T-helper 9 cell (primary cell): ENCODE results near the gene RPS6KA2.

ENCODE experiments used
- DNase-seq: peaks from one replicate; pipeline ENCODE4 v3.0.0-alpha.2; 2020

RPS6KA2 gene

DNA sequence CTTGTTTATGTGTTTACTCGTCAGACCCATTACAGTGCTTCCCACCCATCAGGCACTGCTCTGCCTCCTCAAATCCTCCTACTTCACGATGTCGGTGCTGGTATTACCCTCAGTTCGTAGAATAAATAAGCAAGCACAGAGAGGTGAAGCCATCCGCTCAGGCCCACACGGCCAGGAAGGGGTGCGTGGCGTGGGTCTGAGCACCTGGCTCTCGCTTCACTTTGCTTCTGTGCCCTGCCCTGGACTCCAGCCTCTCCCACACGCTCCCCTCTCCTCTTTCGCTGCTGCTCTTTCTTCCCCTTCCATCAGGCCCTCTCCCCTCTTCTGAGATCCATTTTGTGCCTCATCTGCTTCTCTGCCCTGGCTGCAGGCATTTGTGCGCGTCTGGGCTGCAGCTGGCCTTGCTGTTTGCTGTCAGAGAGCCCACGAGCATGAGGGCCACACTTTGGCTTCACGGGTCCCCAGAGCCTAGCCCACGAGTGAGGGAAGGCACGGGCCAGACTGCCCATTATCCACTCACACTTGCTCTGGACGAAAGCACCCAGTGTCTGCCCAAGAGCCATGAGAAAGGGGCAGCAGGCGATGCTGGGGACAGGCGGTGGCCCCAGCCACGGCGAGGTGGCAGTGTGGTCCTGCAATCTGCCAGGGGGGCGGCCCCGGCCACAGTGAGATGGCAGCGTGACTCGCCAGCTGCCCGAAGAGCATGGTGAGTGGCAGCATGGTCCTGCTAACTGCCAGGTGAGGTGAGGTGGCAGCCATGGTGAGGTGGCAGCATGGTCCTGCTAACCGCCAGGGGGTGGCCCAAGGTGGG is 148.1 kb downstream of the RPS6KA2 start:
- no peak for DNase-seq

DNA sequence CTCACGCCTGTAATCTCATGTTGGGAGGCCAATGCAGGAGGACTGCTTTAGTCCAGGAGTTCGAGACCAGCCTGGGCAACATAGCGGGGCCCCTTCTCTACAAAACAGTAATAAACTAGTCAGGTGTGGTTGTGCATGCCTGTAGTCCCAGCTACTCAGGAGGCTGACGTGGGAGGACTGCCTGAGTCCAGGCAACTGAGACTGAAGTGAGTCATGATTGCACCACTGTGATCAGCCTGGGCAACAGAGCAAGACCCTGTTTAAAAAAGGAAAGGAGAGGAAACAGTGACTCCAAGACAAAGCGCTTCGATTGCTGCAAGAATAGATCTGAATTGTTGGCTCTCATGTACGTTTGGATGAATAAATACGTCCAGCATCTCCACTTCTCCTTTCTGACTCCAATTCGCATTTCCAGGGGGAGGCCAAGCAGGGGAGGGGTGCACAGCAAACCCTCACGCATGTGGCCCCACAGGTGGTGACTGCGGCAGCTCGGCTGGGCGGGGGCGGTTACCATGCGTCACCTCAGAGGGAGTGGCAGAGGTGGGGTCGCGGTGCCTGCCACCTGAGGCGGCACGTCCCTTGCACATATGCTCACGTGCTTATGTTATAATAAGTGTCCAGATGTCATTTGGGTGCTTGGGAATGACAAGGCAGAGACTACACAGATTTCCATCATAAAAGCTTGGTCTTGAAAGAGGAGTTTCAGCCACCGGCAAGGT is 149.2 kb downstream of the RPS6KA2 start:
- no peak for DNase-seq

DNA sequence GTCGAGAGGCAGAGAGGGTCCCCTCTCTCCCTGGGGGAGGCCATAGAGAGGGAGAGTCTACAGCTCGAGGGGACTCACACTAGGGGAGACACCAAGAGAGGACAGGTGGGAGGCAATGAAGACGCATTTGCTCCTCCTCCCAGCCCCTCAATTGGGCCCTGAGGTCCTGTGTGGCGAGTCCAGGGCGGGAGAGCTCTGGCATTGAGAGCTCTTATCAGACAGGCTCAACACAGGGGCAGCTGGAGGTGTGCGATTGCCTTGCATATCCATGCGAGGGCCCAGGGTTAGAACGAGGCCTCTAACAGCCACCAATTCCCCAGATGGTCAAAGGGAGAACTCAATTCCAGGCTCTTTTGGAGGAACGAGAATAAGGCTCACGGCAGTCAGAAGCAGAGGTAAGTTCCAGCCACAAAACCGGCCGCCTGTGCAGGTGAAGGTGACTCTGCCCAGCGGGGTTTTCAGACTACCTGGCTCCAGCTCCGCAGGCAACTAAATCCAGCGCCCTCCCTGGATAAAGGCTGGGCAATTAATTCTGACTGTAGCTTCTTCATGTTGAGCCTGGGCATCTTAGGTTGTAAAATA is 150.3 kb downstream of the RPS6KA2 start:
- no peak for DNase-seq

DNA sequence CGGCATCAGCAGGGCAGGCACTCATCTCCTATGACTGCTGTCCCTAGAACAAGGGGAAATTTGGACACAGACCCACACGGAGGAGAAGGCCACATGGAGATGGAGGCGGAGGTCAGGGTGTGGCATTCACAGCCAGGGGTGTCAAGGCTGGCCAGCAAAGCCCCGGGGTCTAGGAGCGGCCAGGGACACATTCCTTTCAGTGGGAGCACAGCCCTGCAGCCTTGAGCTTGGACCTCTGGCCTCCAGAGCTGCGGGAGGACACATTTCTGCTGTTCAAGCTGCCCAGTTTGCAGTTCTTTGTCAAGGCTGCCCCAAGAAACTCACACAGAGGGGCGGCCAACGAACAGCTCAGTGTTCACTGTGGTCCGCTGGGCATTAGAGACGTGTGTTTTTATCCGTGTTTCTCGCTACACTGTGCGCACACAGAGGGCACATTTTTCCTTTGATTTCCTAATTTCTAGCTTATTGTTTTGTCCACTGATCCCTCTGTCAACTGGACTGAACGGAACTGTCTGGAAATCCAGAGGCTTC is 150.9 kb downstream of the RPS6KA2 start:
- no peak for DNase-seq

DNA sequence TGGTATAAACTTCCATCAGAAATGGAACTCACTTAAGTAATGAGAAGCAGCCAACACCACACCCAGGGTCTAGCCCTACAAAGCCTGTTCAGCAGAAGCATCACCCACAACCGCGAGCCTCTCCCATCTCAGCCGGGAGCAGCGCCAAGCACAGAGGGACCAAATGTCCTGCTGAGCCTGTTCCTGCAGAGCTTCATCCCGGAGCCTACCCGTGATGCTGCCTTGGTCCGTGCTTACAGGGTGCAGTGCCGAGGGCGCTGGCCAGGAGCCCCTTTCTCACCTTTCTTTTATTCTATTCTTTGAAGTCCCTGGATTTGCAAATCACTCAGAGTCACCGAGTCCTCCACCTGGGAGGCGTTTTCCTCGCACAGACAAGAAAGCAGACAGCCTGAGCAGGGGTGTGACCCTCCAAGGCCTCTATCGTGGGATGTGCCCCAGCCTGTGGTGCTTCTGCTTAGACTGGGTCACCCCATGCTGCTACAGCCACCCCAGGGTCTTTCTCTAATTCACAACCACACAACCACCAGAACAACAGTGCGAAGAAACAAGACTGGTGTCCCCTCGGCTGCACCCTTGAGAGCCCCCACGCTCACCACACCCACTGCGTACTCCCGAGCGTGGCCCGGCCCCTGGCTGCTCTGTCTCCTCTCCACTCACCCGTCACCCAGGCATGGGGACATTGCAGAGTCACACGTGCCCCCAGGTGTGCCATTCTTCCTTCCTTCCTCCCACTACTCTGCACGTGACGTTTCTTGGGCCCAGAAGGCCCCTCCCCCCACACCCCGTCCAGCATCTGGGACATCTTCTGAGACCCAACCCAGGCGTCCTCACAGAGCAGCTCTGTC is 152.1 kb downstream of the RPS6KA2 start:
- DNase-seq, result no peak

DNA sequence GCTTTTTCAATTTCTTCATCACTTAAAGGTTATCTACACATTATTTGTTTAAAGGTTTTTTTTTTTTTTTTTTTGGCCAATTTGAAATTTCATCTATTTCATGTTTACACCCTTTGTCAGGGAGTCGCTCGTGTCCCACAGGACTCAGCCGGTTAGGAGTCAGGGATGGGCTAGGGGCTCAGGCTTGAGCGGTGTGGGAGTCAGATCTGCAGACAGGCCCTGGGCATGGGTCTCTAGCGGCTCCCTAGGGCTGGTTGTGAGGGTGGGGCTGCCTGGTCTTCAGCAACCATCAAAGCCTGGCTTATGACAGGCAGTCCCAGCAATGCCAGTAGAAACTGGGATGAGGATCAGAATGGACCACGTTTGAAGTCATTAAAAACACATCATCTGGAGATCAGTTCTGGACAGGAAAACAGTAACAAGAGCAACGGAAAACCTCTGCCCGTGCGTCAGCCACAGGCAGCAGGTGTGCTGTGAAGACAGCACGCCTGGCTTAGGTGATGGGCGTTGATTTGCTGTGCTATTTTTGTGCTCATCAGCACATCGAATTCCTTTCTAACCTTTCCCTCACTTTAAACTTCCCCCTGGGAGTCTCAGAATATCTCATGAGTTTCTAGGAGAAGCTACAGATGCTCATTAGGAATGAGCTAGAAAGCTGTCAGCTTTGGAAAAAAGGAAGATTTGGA is 153.0 kb downstream of the RPS6KA2 start:
- DNase-seq, result no peak

DNA sequence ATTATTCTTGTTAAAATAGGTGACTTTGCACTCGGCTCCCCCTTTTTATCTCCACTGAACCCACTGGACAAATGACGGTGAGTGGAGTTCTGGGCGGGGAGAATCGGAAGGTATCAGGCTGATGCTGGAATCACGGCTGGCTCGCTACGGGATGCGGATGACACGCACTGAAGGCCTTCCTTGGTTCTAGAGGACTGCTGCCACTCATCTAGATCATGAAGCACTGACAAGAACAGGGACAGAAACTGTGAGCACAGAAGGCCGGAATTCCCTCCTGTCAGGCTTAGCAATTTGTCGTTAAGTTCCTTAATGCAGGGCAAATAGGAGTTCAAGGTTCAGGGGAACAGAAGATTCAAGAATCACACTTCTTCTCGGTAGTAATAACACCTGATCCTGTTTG is 154.4 kb downstream of the RPS6KA2 start:
- no peak for DNase-seq

DNA sequence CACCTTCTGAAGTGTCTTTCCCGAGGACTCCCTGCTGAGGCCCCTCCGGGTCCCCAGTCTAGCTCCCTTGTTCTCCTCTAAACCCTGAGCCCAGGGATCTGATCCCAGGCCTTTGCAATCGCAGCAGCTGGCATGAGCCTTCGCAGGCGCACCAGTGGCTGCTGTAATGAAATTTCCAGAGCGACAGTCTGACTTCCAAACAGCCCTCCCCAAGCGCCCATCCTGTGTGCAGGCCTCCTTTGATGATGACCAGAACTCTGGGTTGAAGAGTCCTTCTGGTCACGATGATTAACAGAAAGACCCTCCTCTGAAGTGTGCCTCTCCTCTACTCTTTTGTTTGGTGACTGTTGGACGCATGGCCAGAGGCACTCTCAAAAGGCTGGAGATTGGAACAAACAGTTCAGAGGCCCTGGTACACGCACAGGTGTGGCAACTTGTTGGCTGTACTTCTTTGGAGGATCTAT is 155.2 kb downstream of the RPS6KA2 start:
- DNase-seq, result no peak

DNA sequence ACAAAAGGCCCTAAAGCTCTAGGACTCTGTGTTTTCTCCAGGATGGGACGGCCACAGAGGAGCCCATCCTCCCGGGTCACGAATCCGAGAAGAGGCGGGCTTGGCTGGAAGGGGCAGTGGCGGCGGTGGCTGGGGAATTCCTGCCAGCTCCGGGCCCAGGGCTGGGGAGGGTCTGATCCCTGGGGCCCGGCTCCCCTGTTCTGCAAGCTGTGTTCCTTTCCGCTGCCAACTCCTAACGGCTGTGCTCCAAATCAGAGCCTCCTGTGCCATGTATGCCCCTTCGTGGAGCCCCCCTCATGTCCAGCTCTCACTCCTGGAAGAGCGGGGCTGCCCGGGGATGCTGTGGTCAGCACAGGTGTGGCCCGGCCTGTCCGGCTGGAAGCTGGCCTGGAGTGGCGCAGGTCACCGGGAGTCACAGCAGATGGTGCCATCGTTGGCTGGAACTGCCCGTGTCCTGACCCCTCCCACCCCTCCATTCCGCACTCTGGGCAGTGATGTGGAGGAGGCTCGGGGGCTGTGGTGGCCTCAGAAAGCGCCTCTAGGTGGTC is 156.1 kb downstream of the RPS6KA2 start:
- no peak for DNase-seq

DNA sequence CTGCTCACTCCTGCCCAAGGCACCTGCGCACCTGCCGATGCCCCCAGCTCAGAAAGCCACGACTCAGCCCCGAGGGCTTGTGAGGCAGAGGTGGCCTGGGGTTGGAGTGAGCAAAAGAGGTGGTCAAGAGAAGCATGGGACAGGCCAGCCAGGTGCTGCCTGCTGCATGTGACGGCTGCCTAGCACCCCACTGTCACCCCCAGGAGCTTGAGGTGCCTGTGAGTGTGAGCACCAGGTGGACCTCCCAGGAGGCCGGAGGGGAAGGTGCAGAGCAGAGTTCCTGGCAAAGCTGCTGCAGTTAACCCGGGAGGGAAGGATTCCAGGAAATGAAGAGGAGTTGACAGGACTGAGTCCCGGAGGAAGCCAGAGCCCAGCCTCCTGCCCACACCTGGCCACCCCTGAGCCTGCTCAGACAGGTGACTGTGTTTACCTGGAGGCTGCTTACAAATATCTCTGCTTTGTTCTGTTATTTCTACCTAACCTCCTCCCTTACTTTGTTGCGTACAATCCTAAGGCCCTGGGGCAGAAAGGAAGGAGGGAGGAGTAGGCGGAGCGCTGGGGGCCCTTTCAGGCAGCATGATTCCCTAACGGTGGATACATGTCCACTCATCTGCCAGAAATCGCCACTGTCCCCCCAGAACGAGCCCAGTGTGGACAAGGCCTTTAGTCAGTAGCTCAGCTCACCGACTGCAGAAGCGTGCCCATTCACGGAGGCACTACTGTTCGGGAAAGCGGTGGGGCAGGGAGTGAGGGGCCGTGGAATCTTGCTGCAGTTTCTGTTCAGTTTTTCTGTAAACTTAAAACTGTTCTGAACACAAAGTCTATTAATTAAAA is 156.8 kb downstream of the RPS6KA2 start:
- no peak for DNase-seq

DNA sequence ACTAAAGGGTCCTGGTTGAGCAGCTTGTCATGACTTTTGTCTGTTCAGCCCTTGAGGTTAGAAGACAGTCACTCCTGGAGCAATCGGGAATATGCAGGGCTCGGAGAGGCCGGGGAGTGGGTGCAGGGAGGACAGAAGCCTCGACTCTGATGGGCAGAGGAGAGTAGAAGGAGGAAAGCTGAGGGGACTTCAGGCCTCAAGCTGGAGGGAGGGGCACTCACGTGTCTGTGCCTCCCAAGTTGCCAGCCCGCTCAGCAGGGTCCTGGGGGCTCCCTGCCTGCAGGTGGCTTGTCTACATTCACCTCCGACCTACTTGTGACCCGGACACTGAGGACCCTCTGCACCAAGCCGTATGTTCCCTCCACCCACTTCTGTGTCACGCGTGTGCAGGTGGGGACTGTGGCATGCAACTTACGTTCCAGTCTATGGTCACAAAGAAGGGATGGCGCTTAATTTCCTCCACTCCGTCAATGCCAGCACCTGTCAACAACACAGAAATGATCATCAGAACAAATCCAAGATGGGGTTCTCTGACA is 157.6 kb downstream of the RPS6KA2 start:
- DNase-seq, result no peak

DNA sequence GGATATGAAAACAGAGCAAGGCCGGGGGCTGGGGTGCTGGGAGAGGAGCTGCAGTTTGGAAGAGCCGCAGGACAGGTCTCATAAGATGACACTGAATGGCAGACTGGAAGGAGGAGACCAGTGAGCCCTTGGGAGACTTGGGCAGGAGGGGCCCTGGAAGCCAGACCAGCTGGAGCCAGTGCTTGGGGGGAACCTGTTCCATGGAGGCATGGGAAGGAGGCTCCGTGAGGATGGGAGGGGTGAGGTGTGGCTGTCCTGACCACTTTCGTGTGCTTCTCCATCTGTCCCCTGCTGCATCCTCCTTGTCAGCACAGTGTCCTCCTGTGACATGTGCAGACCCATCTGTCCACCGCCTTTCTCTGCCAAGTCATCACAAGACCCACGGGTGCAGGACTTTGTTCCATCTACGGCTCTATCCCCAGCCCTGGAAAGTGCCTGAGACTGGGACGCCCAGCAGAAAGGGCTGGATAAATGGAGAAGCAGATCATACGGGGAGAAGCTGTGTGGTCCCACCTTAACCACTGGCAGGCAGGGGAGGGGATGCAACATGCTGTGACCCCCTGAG is 159.5 kb downstream of the RPS6KA2 start:
- no peak for DNase-seq

DNA sequence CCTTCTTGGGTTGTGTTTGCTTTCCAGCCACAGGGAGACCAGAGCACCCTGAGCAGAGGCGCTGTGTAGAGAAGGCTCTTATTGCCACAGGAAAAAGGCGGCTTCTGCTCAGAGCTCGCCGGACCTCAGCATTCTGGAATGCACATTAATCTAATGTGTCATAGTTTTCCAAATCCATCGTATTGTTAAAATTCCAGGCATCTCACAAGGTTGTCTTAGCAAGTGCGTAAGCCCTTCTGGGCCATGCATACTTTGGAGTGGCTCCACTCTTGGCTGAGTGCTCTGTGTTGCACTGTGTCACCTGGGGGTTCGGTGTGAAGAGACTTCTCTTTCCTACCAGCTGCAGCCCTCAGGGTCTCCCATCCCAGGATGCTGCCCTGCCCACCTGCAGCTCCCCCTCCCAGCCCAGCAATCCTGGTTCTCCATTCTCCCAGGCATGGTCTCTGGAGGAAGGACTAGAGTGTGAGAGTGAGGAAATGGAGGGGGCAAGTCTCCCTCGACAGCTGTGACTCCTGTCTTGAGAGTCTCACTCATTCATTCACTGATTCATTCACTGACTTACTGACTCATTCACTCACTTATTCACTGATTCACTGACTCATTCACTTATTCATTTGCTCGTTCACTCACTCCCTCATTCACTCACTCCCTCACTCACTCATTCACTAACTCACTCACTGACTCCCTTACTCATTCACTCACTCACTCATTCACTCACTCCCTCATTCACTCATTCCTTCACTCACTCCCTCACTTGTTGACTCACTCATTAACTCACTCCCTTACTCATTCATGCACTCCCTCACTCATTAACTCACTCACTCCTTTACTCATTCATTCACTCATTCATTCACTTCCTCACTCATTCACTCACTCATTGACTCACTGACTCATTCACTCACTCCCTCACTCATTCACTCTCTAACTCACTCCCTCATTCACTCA is 160.6 kb downstream of the RPS6KA2 start:
- DNase-seq, result no peak

DNA sequence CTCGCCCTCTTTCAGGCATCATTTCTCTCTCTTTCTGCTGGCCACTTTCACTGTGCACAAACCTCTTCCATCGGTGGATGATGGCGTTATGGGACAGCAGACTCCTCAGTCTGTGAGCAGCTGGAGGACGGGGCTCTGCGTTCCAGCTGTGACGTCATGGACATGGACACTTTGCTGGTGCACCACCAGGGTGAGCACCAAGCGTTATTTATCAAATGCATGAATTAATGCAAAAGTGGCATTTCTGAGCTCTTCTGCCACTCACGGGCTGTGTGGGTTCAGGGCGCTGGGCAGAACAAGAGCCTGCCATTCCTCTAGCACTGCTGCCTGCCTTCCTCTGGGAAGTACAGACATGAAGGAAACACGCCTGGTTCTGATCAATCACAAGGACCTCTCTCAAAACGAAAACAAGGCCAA is 161.4 kb downstream of the RPS6KA2 start:
- no peak for DNase-seq

DNA sequence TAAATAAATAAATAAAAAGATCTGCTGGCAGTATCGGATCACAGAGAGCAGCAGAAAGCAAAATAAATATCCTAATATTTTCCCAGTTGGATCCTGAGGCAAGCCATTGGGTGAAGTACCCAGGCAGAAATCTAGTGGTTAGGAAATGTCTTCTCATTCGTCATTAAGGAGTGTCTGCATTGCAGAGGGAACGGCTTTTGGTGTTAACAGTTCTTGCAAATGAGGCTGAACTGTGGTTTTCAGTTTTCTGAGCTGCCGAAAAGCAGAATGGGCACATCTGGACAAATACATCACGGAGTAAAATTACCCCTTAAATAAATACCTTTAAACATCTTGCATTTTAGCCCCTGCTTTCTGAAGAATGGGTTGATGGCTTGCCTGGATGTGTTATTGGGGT is 162.1 kb downstream of the RPS6KA2 start:
- no peak for DNase-seq

DNA sequence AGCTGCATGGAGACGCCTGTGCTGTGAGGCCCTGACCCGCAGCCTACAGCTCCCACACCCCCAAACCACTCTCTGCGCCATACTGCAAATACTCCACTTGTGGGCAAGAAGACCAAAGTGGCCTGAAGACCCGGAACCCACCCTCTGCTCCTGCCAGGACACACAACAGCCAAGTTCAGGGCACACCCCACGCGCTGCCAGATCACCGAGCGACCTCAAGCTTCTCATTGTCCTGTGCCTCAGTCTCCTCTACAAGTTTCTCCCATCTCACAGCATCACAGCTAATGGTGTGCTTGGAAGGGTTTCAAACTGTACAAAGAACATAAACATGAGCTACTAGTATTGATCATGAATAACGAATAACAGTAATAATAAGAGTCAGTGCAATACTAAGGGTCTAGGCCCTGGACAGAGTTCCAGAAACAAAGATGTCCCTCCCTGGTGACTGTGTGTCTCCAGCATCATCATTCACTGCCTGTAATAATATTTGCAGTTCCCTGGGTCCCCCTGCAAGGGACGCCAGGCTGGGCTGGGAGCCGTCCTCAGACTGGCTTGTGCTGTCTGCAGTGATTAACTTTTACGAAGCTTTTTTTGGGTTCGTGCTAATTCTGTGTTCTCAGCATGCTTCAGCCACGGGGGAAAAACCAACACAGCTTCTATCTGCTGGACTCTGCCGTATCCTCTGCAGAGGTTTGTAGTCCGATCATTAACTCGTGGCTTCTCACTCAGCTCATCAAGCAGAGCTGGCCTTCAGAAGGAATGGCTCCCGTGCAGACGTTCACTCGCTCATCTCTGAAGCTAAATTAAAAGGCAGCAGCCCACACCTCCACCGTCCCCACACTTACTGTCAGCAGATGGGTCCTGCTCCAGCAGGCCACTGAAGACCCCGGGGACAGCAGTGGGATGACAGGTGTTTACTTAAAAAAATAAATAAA is 162.7 kb downstream of the RPS6KA2 start:
- no peak for DNase-seq

DNA sequence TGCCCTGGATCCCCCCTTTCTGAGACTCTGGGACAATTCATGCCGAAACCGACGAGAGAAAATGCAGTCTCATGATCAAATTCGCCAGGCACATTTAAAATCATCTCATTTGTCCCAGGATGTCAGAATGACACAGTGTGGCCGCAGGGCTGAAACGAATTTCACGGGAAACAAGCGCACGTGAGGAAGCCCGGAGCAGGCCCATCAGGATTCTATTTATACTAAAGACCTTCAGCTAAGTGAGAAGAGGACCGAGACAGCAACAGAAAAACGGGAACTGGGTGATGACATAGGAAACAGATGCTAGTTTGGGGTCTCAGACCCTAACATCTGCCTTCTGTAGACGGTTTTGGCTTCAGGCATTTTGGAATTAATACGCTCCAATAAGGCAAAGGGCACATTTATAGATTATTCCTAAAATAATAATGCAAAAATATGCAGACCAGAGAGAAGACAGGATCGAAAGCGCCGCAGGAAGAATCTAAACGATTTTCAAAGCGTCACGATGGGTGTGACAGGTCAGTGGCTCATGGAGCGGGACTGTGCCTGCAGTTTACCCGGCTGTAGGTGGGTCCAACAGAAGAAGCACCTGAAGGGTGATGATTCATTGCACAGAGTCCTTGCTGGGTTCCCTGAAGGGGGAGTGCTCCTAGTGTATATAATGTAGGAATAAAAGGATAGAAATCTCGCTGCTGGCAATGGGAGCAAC is 163.5 kb downstream of the RPS6KA2 start:
- no peak for DNase-seq
